Panc1 (cell line): ENCODE results near the gene SETD3. TPM values are rescaled to one million over a fixed set of nuclear protein-coding genes. Genes with fewer than 3 reads are reported as not detected.

Experiments used
- ATAC-seq: fragments of 200-7000 bp; cut with Tn5 transposase; 2 replicates; pipeline ENCODE4 v1.9.1; 2020; ENCODE audit warnings: mild to moderate bottlenecking, moderate library complexity
- BruUV-seq: library from RNA; stranded (reverse); fragments of 400-500 nt; replicated peaks from 2 replicates; lab custom pipeline; 2021; lab: Mats Ljungman, UMichigan
- CTCF ChIA-PET: fragments of 300-600 bp; sonication (Branson Sonifier 250); formaldehyde crosslinking; loops from one replicate; lab custom pipeline; 2022; ENCODE audit warnings: antibody characterized with exemption; lab: Charles Lee
- POLR2A ChIA-PET: fragments of 300-600 bp; sonication (Branson Sonifier 250); formaldehyde crosslinking; loops from one replicate; lab custom pipeline; 2022; ENCODE audit warnings: antibody characterized with exemption; lab: Charles Lee
- DNase-seq: peaks from one replicate; pipeline ENCODE4 v3.0.0-alpha.2; 2010; ENCODE audit warnings: low read depth, low spot score
- H3K27ac ChIP-seq: 2 replicates; pipeline ENCODE4 v1.5.1; 2011; ENCODE audit warnings: mild to moderate bottlenecking, low read length, inconsistent platforms
- H3K27me3 ChIP-seq: fragments of 200-500 bp; sonication (Bioruptor generic); 2 replicates; pipeline ENCODE4 v1.6.0; 2014; ENCODE audit warnings: low read length, inconsistent platforms; ENCODE audit not compliant: control insufficient read depth, insufficient read depth
- H3K36me3 ChIP-seq: fragments of 200-500 bp; sonication (Bioruptor generic); 2 replicates; pipeline ENCODE4 v1.5.1; 2014; ENCODE audit warnings: inconsistent platforms, mild to moderate bottlenecking, low read length, moderate library complexity; ENCODE audit not compliant: control insufficient read depth, insufficient read depth
- H3K4me1 ChIP-seq: 2 replicates; pipeline ENCODE4 v1.5.1; 2011; ENCODE audit warnings: inconsistent platforms, mild to moderate bottlenecking, low read length, moderate library complexity; ENCODE audit not compliant: control insufficient read depth, insufficient read depth
- H3K4me3 ChIP-seq, 2 experiments: 2 replicates each; pipeline ENCODE4 v1.5.1; 2011 to 2012; ENCODE audit warnings: low read depth in 2 of 2, low read length in 2 of 2, mild to moderate bottlenecking in 2 of 2, inconsistent platforms in 1 of 2, moderate library complexity in 1 of 2
- H3K9me3 ChIP-seq: fragments of 200-500 bp; sonication (Bioruptor generic); 2 replicates; pipeline ENCODE4 v1.5.1; 2014; ENCODE audit warnings: low read depth, mild to moderate bottlenecking, inconsistent platforms, low read length, moderate library complexity; ENCODE audit not compliant: control insufficient read depth, insufficient read depth
- POLR2AphosphoS5 ChIP-seq: IDR thresholded peaks from 2 replicates; pipeline ENCODE4 v1.6.1; 2012; ENCODE audit warnings: mild to moderate bottlenecking, low read depth, low read length, moderate library complexity
- SIN3A ChIP-seq: IDR thresholded peaks from 2 replicates; pipeline ENCODE4 v1.6.1; 2012; ENCODE audit warnings: low read depth, mild to moderate bottlenecking, low read length, moderate library complexity, borderline replicate concordance; ENCODE audit not compliant: insufficient read depth
- TCF7L2 ChIP-seq: IDR thresholded peaks from 2 replicates; pipeline ENCODE4 v1.6.1; 2011; ENCODE audit warnings: mild to moderate bottlenecking, low read depth, low read length, inconsistent platforms
- in situ Hi-C: cut with HindIII; loops from 2 replicates; pipeline ENCODE4 v1.10.0; 2016; ENCODE audit warnings: low sequenced_read_pairs, low pct_unique_long_range_greater_than_20kb
- intact Hi-C: fragments of 100-400 bp; cut with micrococcal nuclease; formaldehyde crosslinking; loops from one replicate; pipeline ENCODE4 v1.10.0; 2022; ENCODE audit not compliant: unreplicated experiment
- total RNA-seq: library from RNA; stranded (reverse); gene quantifications from one replicate; pipeline ENCODE4 v1.2.1, GENCODE V29; 2021; ENCODE audit not compliant: unreplicated experiment
- TF ChIP-seq, protein P1 (sequence below): fragments of 450-650 bp; IDR thresholded peaks from 2 replicates; pipeline ENCODE4 v1.5.1; 2017; ENCODE audit warnings: mild to moderate bottlenecking
- TF ChIP-seq, protein P2 (sequence below), 2 experiments: IDR thresholded peaks; 2 replicates each; pipeline ENCODE4 v1.6.1; 2011 to 2012; ENCODE audit warnings: low read depth in 2 of 2, control low read depth in 1 of 2, low read length in 1 of 2, mild to moderate bottlenecking in 1 of 2, moderate library complexity in 1 of 2; ENCODE audit not compliant: insufficient read depth in 1 of 2

SETD3 gene
- total RNA-seq, 1 experiment from 2014 or later: 51.1 TPM

DNA sequence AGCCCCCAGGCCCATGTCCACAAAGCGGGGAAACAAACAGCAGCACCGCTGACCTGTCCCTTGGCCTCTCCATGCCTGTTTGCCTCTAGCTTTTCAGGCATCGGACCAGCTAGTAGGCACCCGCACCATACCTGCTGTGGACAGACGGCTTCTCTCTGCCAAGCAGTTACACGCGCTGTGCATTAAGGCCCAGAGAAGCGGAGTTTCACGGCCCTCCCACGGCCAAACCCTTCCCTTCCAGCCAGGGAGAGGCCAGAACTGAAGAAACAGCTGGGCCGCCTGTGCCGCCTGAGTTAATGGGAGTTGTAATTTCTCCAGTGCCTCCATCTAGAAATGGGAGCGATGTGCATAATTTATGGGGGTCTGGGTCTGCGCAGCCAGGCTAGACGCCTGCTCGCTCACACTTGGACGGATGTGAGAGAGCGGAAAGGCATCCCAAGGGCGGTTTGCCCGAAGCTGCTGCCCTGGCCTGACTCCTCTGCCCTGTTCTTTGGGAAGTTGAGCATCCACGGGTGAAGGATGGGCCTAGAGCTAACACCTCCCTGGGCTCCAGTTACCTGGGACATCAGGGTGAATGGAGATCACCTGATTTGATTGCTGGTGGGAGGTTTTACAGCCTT, 119.0 kb downstream of the SETD3 start:
- in situ Hi-C loops: no loop called here
- TF ChIP-seq TCF7L2 (no peak), SIN3A (no peak), POLR2AphosphoS5 (no peak)
- TF ChIP-seq, protein P1, sequence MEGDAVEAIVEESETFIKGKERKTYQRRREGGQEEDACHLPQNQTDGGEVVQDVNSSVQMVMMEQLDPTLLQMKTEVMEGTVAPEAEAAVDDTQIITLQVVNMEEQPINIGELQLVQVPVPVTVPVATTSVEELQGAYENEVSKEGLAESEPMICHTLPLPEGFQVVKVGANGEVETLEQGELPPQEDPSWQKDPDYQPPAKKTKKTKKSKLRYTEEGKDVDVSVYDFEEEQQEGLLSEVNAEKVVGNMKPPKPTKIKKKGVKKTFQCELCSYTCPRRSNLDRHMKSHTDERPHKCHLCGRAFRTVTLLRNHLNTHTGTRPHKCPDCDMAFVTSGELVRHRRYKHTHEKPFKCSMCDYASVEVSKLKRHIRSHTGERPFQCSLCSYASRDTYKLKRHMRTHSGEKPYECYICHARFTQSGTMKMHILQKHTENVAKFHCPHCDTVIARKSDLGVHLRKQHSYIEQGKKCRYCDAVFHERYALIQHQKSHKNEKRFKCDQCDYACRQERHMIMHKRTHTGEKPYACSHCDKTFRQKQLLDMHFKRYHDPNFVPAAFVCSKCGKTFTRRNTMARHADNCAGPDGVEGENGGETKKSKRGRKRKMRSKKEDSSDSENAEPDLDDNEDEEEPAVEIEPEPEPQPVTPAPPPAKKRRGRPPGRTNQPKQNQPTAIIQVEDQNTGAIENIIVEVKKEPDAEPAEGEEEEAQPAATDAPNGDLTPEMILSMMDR: no peak
- TF ChIP-seq, protein P2, sequence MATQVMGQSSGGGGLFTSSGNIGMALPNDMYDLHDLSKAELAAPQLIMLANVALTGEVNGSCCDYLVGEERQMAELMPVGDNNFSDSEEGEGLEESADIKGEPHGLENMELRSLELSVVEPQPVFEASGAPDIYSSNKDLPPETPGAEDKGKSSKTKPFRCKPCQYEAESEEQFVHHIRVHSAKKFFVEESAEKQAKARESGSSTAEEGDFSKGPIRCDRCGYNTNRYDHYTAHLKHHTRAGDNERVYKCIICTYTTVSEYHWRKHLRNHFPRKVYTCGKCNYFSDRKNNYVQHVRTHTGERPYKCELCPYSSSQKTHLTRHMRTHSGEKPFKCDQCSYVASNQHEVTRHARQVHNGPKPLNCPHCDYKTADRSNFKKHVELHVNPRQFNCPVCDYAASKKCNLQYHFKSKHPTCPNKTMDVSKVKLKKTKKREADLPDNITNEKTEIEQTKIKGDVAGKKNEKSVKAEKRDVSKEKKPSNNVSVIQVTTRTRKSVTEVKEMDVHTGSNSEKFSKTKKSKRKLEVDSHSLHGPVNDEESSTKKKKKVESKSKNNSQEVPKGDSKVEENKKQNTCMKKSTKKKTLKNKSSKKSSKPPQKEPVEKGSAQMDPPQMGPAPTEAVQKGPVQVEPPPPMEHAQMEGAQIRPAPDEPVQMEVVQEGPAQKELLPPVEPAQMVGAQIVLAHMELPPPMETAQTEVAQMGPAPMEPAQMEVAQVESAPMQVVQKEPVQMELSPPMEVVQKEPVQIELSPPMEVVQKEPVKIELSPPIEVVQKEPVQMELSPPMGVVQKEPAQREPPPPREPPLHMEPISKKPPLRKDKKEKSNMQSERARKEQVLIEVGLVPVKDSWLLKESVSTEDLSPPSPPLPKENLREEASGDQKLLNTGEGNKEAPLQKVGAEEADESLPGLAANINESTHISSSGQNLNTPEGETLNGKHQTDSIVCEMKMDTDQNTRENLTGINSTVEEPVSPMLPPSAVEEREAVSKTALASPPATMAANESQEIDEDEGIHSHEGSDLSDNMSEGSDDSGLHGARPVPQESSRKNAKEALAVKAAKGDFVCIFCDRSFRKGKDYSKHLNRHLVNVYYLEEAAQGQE (IDR thresholded peaks at IDR 0.05; ENCODE audit: insufficient read depth in 1 of 2, low read depth in 2 of 2, low read length in 1 of 2): no peak
- H3K27me3 ChIP-seq: no peaks in the 10 kb centered on the region
- ChIA-PET POLR2A (no interaction called here), CTCF (no interaction called here)
- no peak overlapping the region for H3K27ac ChIP-seq
- no peak overlapping the region for H3K4me3 ChIP-seq
- no TSS peak for BruUV-seq
- 0 out of 2 replicates have a peak, but pooled peaks have one; percentile 17 for ATAC-seq
- no peaks in the 10 kb centered on the region for H3K4me1 ChIP-seq
- H3K9me3 ChIP-seq: no peaks in the 10 kb centered on the region
- intact Hi-C loops: no loop called here
- no peaks in the 10 kb centered on the region for H3K36me3 ChIP-seq
- no peak for DNase-seq

DNA sequence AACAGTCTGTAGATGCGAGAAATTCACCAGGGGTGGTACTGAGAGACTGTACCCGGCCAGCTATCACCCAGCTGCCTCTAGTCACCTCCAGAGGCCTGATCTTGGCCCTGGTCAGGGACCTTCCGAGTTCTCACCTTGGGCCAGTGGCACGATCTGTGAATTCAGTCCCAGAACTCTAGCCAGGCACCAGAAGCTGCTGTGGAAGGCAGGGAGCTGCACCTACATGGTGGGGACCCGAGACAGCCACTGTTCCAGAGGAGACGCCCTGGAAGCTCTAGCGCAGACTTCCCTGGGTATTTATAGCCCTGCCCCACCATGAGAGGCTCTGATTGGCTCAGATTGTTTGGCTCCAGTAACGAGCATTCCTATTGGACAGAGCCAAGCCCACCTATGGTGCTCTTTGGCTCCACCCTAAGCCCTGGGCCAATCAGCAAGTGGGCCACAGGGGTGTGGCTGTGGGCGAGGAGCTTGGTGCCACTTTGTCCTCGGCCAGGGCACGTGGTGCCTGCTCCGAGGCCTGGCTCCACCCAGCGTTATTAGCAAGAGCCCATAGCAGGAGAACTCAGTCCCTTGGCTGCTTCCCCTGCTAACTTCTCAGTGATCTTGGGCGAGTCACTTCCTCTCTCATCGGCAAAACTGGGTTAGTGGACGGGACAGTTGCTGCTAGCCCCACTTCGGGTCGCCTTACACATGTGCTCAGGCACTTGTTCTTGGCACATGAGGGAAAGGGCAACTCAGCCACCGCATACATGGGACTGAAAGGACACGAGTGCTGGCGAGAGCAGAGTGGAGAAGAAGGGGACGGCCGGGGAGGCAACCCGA, 119.7 kb downstream of the SETD3 start:
- no peak for DNase-seq
- POLR2A ChIA-PET: interaction anchor here (0.7 kb wide), 1 partner anchor 370 kb away, joined by 6 read pairs; no protein-coding TSS in a partner anchor
- in situ Hi-C loops: no loop called here

More for the DNA sequence above, 119.7 kb downstream of the SETD3 start:
- no peaks in the 10 kb centered on the region for H3K27me3 ChIP-seq
- no TSS peak for BruUV-seq
- no peaks in the 10 kb centered on the region for H3K36me3 ChIP-seq
- TF ChIP-seq POLR2AphosphoS5 (no peak), TCF7L2 (no peak), SIN3A (no peak)
- TF ChIP-seq, protein P1: no peak
- TF ChIP-seq, protein P2 (IDR thresholded peaks at IDR 0.05; ENCODE audit: insufficient read depth in 1 of 2, low read depth in 2 of 2, low read length in 1 of 2): no peak
- intact Hi-C loops: no loop called here
- no peak overlapping the region for H3K27ac ChIP-seq
- CTCF ChIA-PET: no interaction called here
- no peaks in the 10 kb centered on the region for H3K4me1 ChIP-seq
- no peak overlapping the region for H3K4me3 ChIP-seq
- H3K9me3 ChIP-seq: no peaks in the 10 kb centered on the region
- no peak; the same call in 1 of the 2 replicates for ATAC-seq
